CD14-positive monocyte (primary cell): ENCODE results near the gene CAD. TPM values are rescaled to one million over a fixed set of nuclear protein-coding genes. Genes with fewer than 3 reads are reported as not detected.

ENCODE experiments used
- DNase-seq, 3 donors: peaks; one replicate each; pipeline ENCODE4 v3.0.0-alpha.2; 2011 to 2022
- H2AFZ ChIP-seq: 2 replicates; pipeline ENCODE4 v1.6.0; 2012; ENCODE audit warnings: mild to moderate bottlenecking, low read depth, low read length, inconsistent platforms; ENCODE audit not compliant: insufficient read depth, poor library complexity, severe bottlenecking
- H3K27ac ChIP-seq, 2 donors: 1 replicate in 1 of 2; 2 replicates in 1 of 2; pipeline ENCODE4 v1.5.1; 2012 to 2013; ENCODE audit warnings: low read length in 2 of 2, control low read depth in 1 of 2, inconsistent platforms in 1 of 2, low read depth in 1 of 2, mild to moderate bottlenecking in 1 of 2
- H3K27me3 ChIP-seq, 2 donors: one replicate each; pipeline versions ENCODE4 v1.6.0 to v1.6.1; 2011 to 2013; ENCODE audit warnings: low read length in 2 of 2; ENCODE audit not compliant: control insufficient read depth in 2 of 2, insufficient read depth in 2 of 2
- H3K36me3 ChIP-seq, 2 donors: replicated peaks in 1 of 2; 1 replicate in 1 of 2; 2 replicates in 1 of 2; pipeline versions ENCODE4 v1.5.1 to v1.6.1; 2012 to 2013; ENCODE audit warnings: low read length in 2 of 2, control low read depth in 1 of 2, inconsistent platforms in 1 of 2, mild to moderate bottlenecking in 1 of 2; ENCODE audit not compliant: insufficient read depth in 2 of 2, control insufficient read depth in 1 of 2
- H3K4me1 ChIP-seq, 2 donors: 1 replicate in 1 of 2; 2 replicates in 1 of 2; pipeline versions ENCODE4 v1.5.1 to v1.6.1; 2012 to 2013; ENCODE audit warnings: low read length in 2 of 2, control low read depth in 1 of 2, inconsistent platforms in 1 of 2, mild to moderate bottlenecking in 1 of 2, moderate library complexity in 1 of 2; ENCODE audit not compliant: insufficient read depth in 2 of 2, control insufficient read depth in 1 of 2
- H3K4me2 ChIP-seq: replicated peaks from 2 replicates; pipeline ENCODE3; 2012; ENCODE audit warnings: low read length, moderate library complexity, mild to moderate bottlenecking; ENCODE audit not compliant: poor library complexity, severe bottlenecking; ENCODE audit errors: extremely low read depth
- H3K4me3 ChIP-seq, 3 experiments: fragments of 200-600 bp in 1 of 3; sonication (generic) in 1 of 3; replicated peaks in 1 of 3; 1 replicate in 2 of 3; 2 replicates in 1 of 3; pipeline ENCODE4 v1.5.1; 2011 to 2013; ENCODE audit warnings: low read length in 3 of 3, mild to moderate bottlenecking in 3 of 3, control low read depth in 2 of 3, low read depth in 2 of 3, inconsistent platforms in 1 of 3, moderate library complexity in 1 of 3
- H3K79me2 ChIP-seq: 2 replicates; pipeline ENCODE4 v1.6.0; 2012; ENCODE audit warnings: mild to moderate bottlenecking, control low read depth, inconsistent platforms, low read length, moderate library complexity; ENCODE audit not compliant: insufficient read depth
- H3K9ac ChIP-seq: 2 replicates; pipeline ENCODE4 v1.6.0; 2017; ENCODE audit warnings: low read length, mild to moderate bottlenecking; ENCODE audit not compliant: insufficient read depth, poor library complexity, severe bottlenecking
- H3K9me3 ChIP-seq, 2 donors: replicated peaks in 1 of 2; 1 replicate in 1 of 2; 2 replicates in 1 of 2; pipeline versions ENCODE4 v1.5.1 to v1.6.1; 2012 to 2013; ENCODE audit warnings: low read length in 2 of 2, control low read depth in 1 of 2; ENCODE audit not compliant: control insufficient read depth in 1 of 2, insufficient read depth in 1 of 2
- H4K20me1 ChIP-seq: 2 replicates; pipeline ENCODE4 v1.6.0; 2012; ENCODE audit warnings: mild to moderate bottlenecking, low read length, control low read depth, moderate library complexity; ENCODE audit not compliant: insufficient read depth
- H3K27ac Mint-ChIP-seq, 7 donors: one replicate each; pipeline ENCODE4 v1.8.0; 2020; ENCODE audit warnings: mild to moderate bottlenecking in 7 of 7, mixed read lengths in 7 of 7, moderate library complexity in 6 of 7, inconsistent platforms in 2 of 7
- H3K27me3 Mint-ChIP-seq, 3 donors: one replicate each; pipeline ENCODE4 v1.8.0; 2021 to 2022; ENCODE audit warnings: low read depth in 3 of 3, mild to moderate bottlenecking in 3 of 3, mixed read lengths in 3 of 3, moderate library complexity in 3 of 3, inconsistent platforms in 1 of 3
- H3K36me3 Mint-ChIP-seq, 2 donors: one replicate each; pipeline ENCODE4 v1.8.0; 2020; ENCODE audit warnings: mixed read lengths in 2 of 2, inconsistent platforms in 1 of 2, mild to moderate bottlenecking in 1 of 2
- H3K4me1 Mint-ChIP-seq: one replicate; pipeline ENCODE4 v1.8.0; 2020; ENCODE audit warnings: mild to moderate bottlenecking, mixed read lengths
- H3K4me3 Mint-ChIP-seq, 2 donors: one replicate each; pipeline ENCODE4 v1.8.0; 2020; ENCODE audit warnings: mild to moderate bottlenecking in 2 of 2, mixed read lengths in 2 of 2, moderate library complexity in 1 of 2
- H3K9me3 Mint-ChIP-seq, 7 donors: one replicate each; pipeline ENCODE4 v1.8.0; 2020 to 2022; ENCODE audit warnings: mixed read lengths in 7 of 7, mild to moderate bottlenecking in 6 of 7, moderate library complexity in 6 of 7, inconsistent platforms in 2 of 7
- WGBS: methylation state at CpG from one replicate; pipeline ENCODE4 v1.1.5; 2013; ENCODE audit warnings: missing lambda C conversion rate; ENCODE audit not compliant: insufficient coverage; 5-methylcytosine and 5-hydroxymethylcytosine counted together
- intact Hi-C, 2 donors: fragments of 100-400 bp; cut with micrococcal nuclease; formaldehyde crosslinking; loops; one replicate each; pipeline versions ENCODE4 v1.15.0 to v1.15.1; 2023
- polyA plus RNA-seq, 3 donors: library from polyadenylated mRNA; depleted of rRNA in 1 of 3; unstranded in 2 of 3; stranded (reverse) in 1 of 3; fragments of 300-500 nt in 2 of 3; fragments of >200 nt in 1 of 3; fragmentation: Illumina TruSeq in 2 of 3; gene quantifications; 1 replicate in 2 of 3; 2 replicates in 1 of 3; pipeline ENCODE4 v1.2.3, GENCODE V29; 2012 to 2021
- TF ChIP-seq, protein P1 (sequence below): fragments of 200-600 bp; IDR thresholded peaks from one replicate; pipeline ENCODE4 v1.8.0; 2022; ENCODE audit warnings: antibody characterized with exemption, mild to moderate bottlenecking

The CAD gene
- polyA plus RNA-seq, 3 donors = 0.71 to 17.3 (median 1.7) TPM

DNA sequence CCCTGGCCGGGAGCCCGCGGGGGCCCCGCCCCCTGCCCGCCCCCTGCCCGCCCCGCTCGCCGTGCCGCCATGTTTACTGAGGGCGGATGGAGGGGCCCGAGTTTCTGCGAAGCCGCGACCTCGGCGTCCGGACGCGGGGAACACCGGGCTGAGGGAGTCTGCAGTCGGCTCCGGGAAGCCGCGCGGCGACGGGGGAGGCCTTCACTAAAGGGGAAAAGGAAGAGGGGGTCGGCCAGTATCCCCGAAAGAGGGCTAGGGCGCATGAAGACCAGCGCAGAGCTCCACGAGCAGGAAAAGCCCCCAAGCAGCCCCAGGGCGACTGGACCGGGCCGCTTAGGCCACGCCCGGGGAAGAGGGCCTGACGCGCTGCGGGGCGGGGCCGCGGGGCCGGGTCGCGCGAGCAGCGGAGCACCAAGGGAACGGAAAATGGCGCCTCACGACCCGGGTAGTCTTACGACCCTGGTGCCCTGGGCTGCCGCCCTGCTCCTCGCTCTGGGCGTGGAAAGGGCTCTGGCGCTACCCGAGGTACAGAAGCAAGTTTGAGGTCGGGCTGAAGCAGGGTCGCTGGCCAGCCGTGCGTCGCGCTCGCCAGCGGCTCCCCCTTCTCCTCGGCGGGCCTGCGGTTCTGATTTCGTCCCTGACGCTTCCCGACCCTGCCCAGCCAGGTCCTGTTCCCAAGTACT is 5.1 kb upstream of the CAD start, which contains the start of the genes ATRAID and SLC5A6:
Gene ATRAID, plus strand, starts transcription at position 99 of the 683 bp plus-strand sequence. Its CDS starts 328 bp downstream, at position 427.
Gene SLC5A6, minus strand, starts transcription at position 326 of the 683 bp plus-strand sequence. CDS start 4,618 bp downstream, outside the sequence.
- peak; percentile 81 to 84 (median 84) for DNase-seq
- peaks cover 17 to 24% of the 10 kb centered on the region in 2 donors for H3K4me1 ChIP-seq
- H3K36me3 ChIP-seq = peaks cover 14 to 44% of the 10 kb centered on the region in 2 donors
- intact Hi-C loops = loop anchor here (1.0 to 5.0 kb wide), 6 partner anchors 78 to 280 kb away; partner anchors contain the start of genes GTF3C2 (in 1 of the 2), KHK (in 1 of the 2), NRBP1 (in 1 of the 2) and PREB (in 1 of the 2)
- H3K9me3 Mint-ChIP-seq = peaks cover 0 to 3% (median 0%) of the 10 kb centered on the region in 7 donors
- H3K27me3 Mint-ChIP-seq = peaks cover 0 to 1% (median 0%) of the 10 kb centered on the region in 3 donors
- no peaks in the 10 kb centered on the region for H4K20me1 ChIP-seq
- H3K9ac ChIP-seq = peak within 1 kb of the TSS; percentile 98
- peaks cover 9% of the 10 kb centered on the region for H3K79me2 ChIP-seq
- peak within 1 kb of the TSS; percentile 94 to 99 for H3K27ac ChIP-seq
- H3K4me1 Mint-ChIP-seq = peaks cover 23% of the 10 kb centered on the region
- H3K4me3 Mint-ChIP-seq = peak within 1 kb of the TSS; percentile 92 to 98
- H3K4me2 ChIP-seq = peak within 1 kb of the TSS; percentile 80
- no peaks in the 10 kb centered on the region for H3K9me3 ChIP-seq
- peak within 1 kb of the TSS; percentile 98 to 100 (median 100) for H3K27ac Mint-ChIP-seq
- H3K4me3 ChIP-seq = peak within 1 kb of the TSS; percentile 66 to 86 (median 78)
- H2AFZ ChIP-seq = peak within 1 kb of the TSS; percentile 91
- TF ChIP-seq, protein P1, sequence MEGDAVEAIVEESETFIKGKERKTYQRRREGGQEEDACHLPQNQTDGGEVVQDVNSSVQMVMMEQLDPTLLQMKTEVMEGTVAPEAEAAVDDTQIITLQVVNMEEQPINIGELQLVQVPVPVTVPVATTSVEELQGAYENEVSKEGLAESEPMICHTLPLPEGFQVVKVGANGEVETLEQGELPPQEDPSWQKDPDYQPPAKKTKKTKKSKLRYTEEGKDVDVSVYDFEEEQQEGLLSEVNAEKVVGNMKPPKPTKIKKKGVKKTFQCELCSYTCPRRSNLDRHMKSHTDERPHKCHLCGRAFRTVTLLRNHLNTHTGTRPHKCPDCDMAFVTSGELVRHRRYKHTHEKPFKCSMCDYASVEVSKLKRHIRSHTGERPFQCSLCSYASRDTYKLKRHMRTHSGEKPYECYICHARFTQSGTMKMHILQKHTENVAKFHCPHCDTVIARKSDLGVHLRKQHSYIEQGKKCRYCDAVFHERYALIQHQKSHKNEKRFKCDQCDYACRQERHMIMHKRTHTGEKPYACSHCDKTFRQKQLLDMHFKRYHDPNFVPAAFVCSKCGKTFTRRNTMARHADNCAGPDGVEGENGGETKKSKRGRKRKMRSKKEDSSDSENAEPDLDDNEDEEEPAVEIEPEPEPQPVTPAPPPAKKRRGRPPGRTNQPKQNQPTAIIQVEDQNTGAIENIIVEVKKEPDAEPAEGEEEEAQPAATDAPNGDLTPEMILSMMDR = no peak
- H3K36me3 Mint-ChIP-seq = peaks cover 29 to 34% of the 10 kb centered on the region in 2 donors
- under 1% methylated on average over 68 of the region's 73 CpGs for WGBS
- H3K27me3 ChIP-seq = no peaks in the 10 kb centered on the region

DNA sequence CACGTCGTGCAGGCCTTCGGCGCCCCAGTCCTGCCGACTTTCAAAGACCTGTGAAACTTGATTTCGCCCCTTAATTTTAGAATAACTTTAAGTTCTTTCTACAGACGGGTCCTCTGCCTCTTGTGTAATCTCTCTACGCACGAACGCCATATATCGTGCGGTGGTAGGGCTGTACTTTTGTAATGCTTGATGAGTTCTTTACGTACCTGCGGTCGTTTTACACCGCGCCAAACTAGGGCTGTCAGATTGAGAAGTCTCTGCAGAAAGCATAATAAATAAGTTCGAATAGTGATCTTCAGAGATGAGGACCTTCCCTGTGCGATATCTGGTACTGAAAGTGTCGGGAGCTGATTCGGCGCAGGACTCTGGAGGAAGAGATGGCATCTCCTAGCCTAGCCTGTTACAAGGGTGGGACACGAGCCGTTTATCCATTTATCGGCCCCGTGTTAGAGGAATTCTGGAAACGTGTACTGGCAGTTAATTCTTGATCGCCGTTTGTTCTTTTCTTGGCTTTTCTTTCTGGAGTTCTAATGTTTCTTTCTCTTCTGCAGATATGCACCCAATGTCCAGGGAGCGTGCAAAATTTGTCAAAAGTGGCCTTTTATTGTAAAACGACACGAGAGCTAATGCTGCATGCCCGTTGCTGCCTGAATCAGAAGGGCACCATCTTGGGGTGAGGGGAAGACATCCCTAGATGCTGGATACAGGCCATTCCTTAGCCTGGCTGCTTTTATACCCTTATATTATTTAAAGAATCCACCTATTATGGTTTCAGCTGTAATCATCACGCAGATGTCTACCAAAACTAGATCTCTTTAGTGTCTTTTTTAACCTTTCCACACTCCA is 4.3 kb upstream of the CAD start:
- H3K4me1 ChIP-seq = peaks cover 21 to 31% of the 10 kb centered on the region in 2 donors
- TF ChIP-seq, protein P1 = no peak
- H3K4me3 ChIP-seq = peak overlapping the region; percentile 66 to 86 (median 78)
- peak overlapping the region; percentile 94 to 99 for H3K27ac ChIP-seq
- DNase-seq = peak; percentile 47 to 72 (median 49)
- Mint-ChIP-seq H3K4me1 (peaks cover 28% of the 10 kb centered on the region), H3K27me3 (peaks cover 0 to 1% (median 0%) of the 10 kb centered on the region in 3 donors), H3K9me3 (peaks cover 0 to 3% (median 0%) of the 10 kb centered on the region in 7 donors), H3K36me3 (peaks cover 24 to 27% of the 10 kb centered on the region in 2 donors), H3K27ac (peak overlapping the region; percentile 98 to 100 (median 100)), H3K4me3 (peak overlapping the region; percentile 92 to 98)
- no peaks in the 10 kb centered on the region for H3K9me3 ChIP-seq
- peaks cover 7 to 37% of the 10 kb centered on the region in 2 donors for H3K36me3 ChIP-seq
- H4K20me1 ChIP-seq = no peaks in the 10 kb centered on the region
- WGBS = 7% methylated on average over 19 of the region's 34 CpGs
- H3K27me3 ChIP-seq = no peaks in the 10 kb centered on the region
- H3K79me2 ChIP-seq = peaks cover 9% of the 10 kb centered on the region
- intact Hi-C loops = loop anchor here (1.0 to 5.0 kb wide), 6 partner anchors 79 to 279 kb away; partner anchors contain the start of genes GTF3C2 (in 1 of the 2), KHK (in 1 of the 2), NRBP1 (in 1 of the 2) and PREB (in 1 of the 2)
- H3K4me2 ChIP-seq = peak overlapping the region; percentile 80
- peak overlapping the region; percentile 98 for H3K9ac ChIP-seq
- peak overlapping the region; percentile 91 for H2AFZ ChIP-seq
